ENCODE measurements around the gene GBE1.

Gene GBE1

GRCh38 chr3:81462921-81463320 lies 298.5 kb downstream of the GBE1 start:
- no peak for DNase-seq

DNA sequence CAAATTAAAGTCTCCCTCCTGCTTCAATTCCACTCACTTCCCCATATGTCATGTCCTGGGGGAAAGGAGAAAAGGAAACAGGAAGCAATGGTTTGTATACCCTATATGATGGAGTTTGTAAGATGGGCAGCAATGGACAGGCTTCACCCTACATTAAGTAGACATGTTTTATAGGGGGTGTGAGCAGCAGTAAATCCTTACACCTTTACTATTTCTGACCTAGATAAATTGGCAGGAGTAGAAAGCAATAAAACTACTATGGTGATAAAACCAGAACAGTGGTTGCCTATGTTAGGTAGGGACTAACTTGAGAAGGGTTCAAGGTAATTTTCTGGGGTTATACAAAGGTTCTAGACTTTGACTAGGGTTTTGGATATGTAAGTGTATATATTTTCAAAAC lies 301.7 kb downstream of the GBE1 start:
- no peak for DNase-seq

DNA sequence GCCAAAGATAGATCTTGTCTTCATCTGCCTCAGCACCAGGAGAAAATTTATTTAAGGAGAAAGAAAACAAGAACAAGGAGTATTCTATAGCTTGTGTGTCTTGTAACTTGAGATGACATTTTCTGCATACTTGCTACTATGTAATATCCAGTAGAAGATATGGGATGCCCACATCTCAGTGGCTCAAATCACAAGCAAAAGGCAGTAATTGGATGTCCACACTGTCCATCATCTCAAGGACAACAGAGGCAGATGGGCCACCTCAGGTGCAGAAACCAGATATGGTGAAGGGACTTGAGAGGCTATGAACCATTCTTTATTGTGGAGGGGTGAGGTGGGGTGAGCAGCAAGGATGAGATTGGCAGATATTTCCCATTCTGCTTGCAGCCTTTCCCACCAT lies 309.0 kb downstream of the GBE1 start:
- DNase-seq: peak; percentile 9 to 55

DNA sequence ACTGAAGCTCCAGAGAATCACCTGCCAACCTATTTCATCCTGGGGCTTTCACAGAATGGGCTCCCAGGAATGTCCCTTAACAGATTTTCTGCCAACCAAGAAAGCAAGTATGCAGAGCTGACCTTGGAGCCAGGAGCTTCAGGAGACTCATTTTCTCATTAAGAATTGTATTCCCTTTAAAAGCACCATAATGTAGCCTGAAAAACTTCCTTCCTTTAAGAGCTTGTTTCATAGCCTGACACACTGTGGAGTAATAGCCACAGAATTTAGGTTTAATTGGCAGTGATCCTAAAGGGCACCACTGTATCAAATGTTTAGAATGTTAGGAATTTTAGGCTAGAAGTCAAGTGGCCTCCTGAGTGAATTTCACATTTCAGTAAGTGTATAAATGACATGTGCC lies 309.8 kb downstream of the GBE1 start:
- no peak for DNase-seq

DNA sequence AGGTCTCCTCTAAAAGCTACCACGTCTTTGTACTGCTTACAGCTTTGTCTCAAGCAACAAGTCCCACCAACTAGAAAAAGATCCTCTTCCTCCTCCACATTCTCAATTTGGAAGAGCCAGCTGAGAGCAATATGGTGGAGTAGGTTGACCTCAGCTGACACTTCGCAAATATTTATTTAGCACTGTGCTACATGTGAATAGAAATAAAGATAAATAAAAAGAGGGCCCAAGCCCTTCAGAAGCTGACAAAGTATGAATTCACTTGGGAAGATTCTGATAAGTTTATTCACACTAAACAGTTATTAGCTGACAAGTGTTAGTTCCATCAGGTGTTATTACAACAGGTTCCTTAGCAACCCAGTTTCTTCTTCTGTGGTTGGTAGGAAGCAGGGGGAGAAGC lies 310.3 kb downstream of the GBE1 start:
- DNase-seq: no peak

GRCh38 chr3:81446806-81447205 lies 314.6 kb downstream of the GBE1 start:
- DNase-seq: no peak

DNA sequence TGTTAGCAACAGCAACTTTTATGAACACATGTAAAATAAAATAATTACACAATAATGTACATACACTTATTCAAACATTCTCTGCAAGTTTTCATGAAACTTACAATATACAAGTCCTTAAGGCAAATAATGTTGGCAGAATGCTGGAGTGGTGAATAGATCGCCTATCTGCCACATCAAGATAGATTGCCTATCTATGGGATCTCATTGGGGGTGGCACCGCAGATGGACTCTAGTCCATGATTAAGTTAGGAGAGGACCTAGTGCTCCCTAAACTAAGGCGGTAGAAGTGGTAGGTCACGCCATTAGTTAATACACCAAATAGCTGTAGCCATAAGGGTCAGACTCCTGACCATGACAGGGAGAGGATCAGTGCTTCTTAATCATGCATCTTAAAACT lies 315.7 kb downstream of the GBE1 start:
- DNase-seq: no peak

DNA sequence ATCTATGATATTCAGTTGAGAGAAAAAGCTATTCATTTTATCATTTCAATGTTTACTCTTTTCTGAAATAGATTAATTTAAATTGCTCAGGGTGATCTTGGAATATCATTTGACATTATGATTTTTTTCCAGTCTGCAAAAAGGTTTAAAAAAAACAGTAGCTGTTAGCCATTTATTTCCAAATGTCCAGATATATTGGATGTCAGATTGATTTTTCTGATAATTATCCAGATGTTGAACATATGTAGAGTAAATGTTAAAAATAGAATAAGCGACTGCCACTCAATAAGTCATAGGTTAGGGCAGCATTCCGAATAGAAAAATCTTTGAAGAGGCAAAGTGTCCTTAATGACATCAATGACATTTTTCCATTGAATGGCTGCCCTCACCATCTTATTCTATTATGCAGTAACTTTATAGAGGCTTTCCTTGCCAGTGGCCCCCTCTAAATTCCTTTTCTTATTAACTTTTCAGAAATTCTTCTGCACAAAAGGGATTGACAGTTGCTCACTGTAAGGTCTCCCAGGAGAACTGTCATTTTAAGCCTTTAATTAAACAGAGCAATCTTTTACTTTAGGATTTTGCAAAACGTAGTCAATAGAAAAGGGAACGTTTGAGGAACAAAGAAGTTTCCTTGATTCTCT lies 316.5 kb downstream of the GBE1 start:
- DNase-seq: no peak

- DNase-seq: no peak
Observed at GRCh38 chr3:81443958-81444357, 317.5 kb downstream of the GBE1 start.

GRCh38 chr3:81443457-81443782 lies 318.0 kb downstream of the GBE1 start:
- DNase-seq: no peak

GRCh38 chr3:81442758-81443456 lies 318.5 kb downstream of the GBE1 start:
- DNase-seq: no peak

DNA sequence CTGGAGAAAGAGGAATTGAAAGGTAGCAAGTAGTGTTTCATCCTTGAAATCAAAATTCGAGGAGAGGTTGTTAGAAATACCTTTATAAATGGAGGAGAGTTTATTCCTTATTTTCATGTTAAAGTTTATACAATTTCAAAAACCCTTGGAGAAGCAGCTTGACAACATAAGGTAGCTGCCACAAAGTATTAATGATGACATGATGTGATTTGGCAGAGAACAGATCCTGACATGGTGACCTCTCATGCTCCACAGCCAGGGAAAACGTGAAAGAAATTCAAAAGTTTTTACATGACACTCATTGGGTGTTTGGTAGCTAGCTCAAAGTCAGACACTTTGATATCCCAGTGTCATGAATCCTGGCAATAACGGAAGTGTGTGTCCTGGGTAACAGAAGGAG lies 320.8 kb downstream of the GBE1 start:
- no peak for DNase-seq

Measured in NCI-H524 (cell line).